ENCODE results near the gene EXTL2. TPM values are rescaled to one million over a fixed set of nuclear protein-coding genes. Genes with fewer than 3 reads are reported as not detected.

The EXTL2 gene
- total RNA-seq, 4 donors from 2014 or later = 10.6 to 22.1 (median 16.7) TPM

- no peak overlapping the region for H3K27ac ChIP-seq
- H3K36me3 ChIP-seq = peaks cover 0 to 72% of the 10 kb centered on the region in 2 donors
- H3K4me1 ChIP-seq = no peaks in the 10 kb centered on the region
- H3K9me3 ChIP-seq = no peaks in the 10 kb centered on the region
- TF ChIP-seq POLR2A (IDR thresholded peaks at IDR 0.05) (no peak), POLR2AphosphoS5 (IDR thresholded peaks at IDR 0.05) (no peak), CTCF (IDR thresholded peaks at IDR 0.05) (no peak), EP300 (IDR thresholded peaks at IDR 0.05) (no peak)
- no peaks in the 10 kb centered on the region for H3K27me3 ChIP-seq
- ATAC-seq = no peak
- WGBS, 2 donors (ENCODE audit: low coverage in 1 of 2) = 86 to 88% methylated on average over 1 to 2 of the region's 2 CpGs
- H3K4me3 ChIP-seq = no peak overlapping the region
Measured at GRCh38 chr1:100904528-100904927, 9.9 kb upstream of the EXTL2 start.

GRCh38 chr1:100903777-100904176 is 9.1 kb upstream of the EXTL2 start:
- Histone ChIP-seq H3K36me3 (peaks cover 0 to 72% of the 10 kb centered on the region in 2 donors), H3K4me1 (no peaks in the 10 kb centered on the region), H3K9me3 (no peaks in the 10 kb centered on the region), H3K27me3 (no peaks in the 10 kb centered on the region), H3K4me3 (no peak overlapping the region), H3K27ac (no peak overlapping the region)
- ATAC-seq = no peak
- TF ChIP-seq CTCF (IDR thresholded peaks at IDR 0.05) = no peak
- TF ChIP-seq POLR2A (IDR thresholded peaks at IDR 0.05) = no peak
- TF ChIP-seq EP300 (IDR thresholded peaks at IDR 0.05) = no peak
- no peak for TF ChIP-seq POLR2AphosphoS5 (IDR thresholded peaks at IDR 0.05)
- 90 to 96% methylated on average over 1 of the region's 1 CpG for WGBS, 2 donors (ENCODE audit: low coverage in 1 of 2)

GRCh38 chr1:100902365-100902764 is 7.7 kb upstream of the EXTL2 start:
- Histone ChIP-seq H3K27ac (no peak overlapping the region), H3K36me3 (peaks cover 0 to 60% of the 10 kb centered on the region in 2 donors), H3K4me1 (peaks cover 0 to 11% (median 3%) of the 10 kb centered on the region in 3 donors), H3K4me3 (no peak overlapping the region), H3K27me3 (no peaks in the 10 kb centered on the region), H3K9me3 (no peaks in the 10 kb centered on the region)
- 100% methylated on average over 1 of the region's 1 CpG; no CpG with 5 or more reads in 1 of the 2 donors for WGBS, 2 donors (ENCODE audit: low coverage in 1 of 2)
- ATAC-seq = no peak
- no peak for TF ChIP-seq POLR2A (IDR thresholded peaks at IDR 0.05)
- TF ChIP-seq EP300 (IDR thresholded peaks at IDR 0.05) = no peak
- TF ChIP-seq POLR2AphosphoS5 (IDR thresholded peaks at IDR 0.05) = no peak
- no peak for TF ChIP-seq CTCF (IDR thresholded peaks at IDR 0.05)

GRCh38 chr1:100896481-100896982 is 1.9 kb upstream of the EXTL2 start:
- H3K4me1 ChIP-seq = peaks cover 5 to 50% (median 9%) of the 10 kb centered on the region in 3 donors
- ATAC-seq = peak; percentile 1
- peak overlapping the region; percentile 77 to 95 for H3K4me3 ChIP-seq
- H3K36me3 ChIP-seq = peaks cover 0 to 28% of the 10 kb centered on the region in 2 donors
- no peaks in the 10 kb centered on the region for H3K9me3 ChIP-seq
- TF ChIP-seq POLR2AphosphoS5 (IDR thresholded peaks at IDR 0.05) (no peak), CTCF (IDR thresholded peaks at IDR 0.05) (no peak), EP300 (IDR thresholded peaks at IDR 0.05) (no peak), POLR2A (IDR thresholded peaks at IDR 0.05) (no peak)
- WGBS, 2 donors (ENCODE audit: low coverage in 1 of 2) = 2 to 25% methylated on average over 2 to 12 of the region's 12 CpGs
- H3K27me3 ChIP-seq = no peaks in the 10 kb centered on the region
- H3K27ac ChIP-seq = peak overlapping the region; percentile 51 to 96 (median 94)
